ENCODE results near the gene PTPRN.
"Not testable (repeated sequence)": the region's sequence is repeated elsewhere in the genome, so short reads cannot be mapped to it uniquely, and the experiment has no call there.

The PTPRN gene

GRCh38 chr2:219269362-219270054 lies 39.7 kb downstream of the PTPRN start:
- peak; percentile 72 for DNase-seq (ENCODE audit: low spot score)

- DNase-seq (ENCODE audit: low spot score) = no peak
These were observed 40.9 kb downstream of the PTPRN start for GRCh38 chr2:219268294-219268693.

- DNase-seq (ENCODE audit: low spot score) = no peak
These were observed 42.3 kb downstream of the PTPRN start for GRCh38 chr2:219266886-219267285.

DNA sequence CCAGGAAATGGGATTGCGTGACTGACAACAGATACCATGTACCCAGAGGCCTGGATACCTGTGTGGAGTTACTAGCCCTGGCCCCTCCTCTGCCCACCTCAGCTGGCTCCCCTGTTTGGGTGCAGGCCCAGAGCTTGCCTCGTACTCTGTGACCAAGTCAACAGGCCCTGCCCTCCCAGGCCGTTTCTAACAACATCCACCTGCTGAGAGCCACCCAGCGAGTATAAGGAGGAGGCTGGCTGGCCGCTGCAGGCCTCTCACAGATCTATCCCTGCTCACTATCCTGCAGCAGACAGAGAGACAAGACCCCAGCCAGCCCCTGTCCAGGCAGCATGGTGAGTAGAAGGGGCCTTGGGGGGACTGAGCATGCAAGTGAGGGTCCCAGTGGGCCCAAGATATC lies 43.0 kb downstream of the PTPRN start:
- DNase-seq (ENCODE audit: low spot score) = no peak

- DNase-seq (ENCODE audit: low spot score) = no peak
These were observed 48.0 kb downstream of the PTPRN start for GRCh38 chr2:219261024-219261855.

GRCh38 chr2:219258942-219259341 lies 50.3 kb downstream of the PTPRN start:
- DNase-seq (ENCODE audit: low spot score) = not testable (repeated sequence)

GRCh38 chr2:219254590-219255201 lies 54.5 kb downstream of the PTPRN start:
- no peak for DNase-seq (ENCODE audit: low spot score)

- peak; percentile 87 for DNase-seq (ENCODE audit: low spot score)
These were observed 55.2 kb downstream of the PTPRN start, which contains the start of gene TUBA4A for GRCh38 chr2:219253753-219254589. Gene TUBA4A, minus strand, starts transcription at chr2:219253918. Its CDS starts 60 bp downstream, at chr2:219253858.

DNA sequence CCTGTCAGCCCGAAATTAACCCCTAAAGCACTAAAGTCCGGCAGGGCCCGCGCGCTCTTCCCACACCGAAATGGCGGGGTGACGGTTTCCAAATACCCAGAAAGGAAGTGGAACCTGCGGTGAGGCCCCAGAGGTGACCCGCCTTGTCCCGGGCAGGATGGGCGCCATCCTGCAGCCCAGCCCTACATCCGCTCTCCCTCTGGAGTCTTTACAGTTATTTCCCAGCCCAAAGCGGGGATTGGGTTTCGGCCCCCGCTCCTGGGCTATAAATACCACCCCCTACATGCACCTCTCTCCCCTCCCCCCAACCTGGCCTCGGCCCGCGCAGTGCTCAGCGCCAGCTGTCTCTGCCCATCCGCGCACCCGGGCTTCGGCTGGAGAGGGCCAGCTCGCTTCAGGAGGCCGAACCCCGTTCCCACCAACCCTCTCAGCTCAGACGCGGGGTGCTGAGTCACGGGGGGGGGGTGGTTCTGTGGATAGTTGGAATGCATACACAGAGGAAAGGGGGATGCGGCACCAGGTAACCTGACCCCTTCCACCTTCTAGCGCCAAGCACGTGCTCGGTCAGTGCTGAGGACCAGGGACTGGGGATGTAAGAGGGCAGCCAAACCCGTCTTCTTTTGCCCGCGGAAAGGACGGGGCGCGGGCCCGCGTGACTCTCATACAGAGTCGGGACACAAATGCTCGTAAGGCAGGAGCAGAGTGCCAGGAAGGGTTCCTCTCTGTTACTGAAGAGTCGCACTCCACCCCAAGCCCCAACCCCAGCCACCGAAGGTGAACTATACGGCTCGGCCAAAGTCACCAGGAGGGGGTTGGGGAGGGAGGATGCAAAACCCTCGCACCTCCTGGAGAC lies 56.1 kb downstream of the PTPRN start, which contains the start of gene TUBA4B:
Gene TUBA4B, plus strand, starts transcription at position 344 of the 853 bp plus-strand sequence. Its CDS starts 165 bp downstream, at position 509.
- DNase-seq (ENCODE audit: low spot score) = peak; percentile 15

GRCh38 chr2:219252570-219252899 lies 56.7 kb downstream of the PTPRN start:
- no peak for DNase-seq (ENCODE audit: low spot score)

GRCh38 chr2:219252084-219252483 lies 57.1 kb downstream of the PTPRN start:
- no peak for DNase-seq (ENCODE audit: low spot score)

- no peak for DNase-seq (ENCODE audit: low spot score)
These were observed 57.5 kb downstream of the PTPRN start for GRCh38 chr2:219251656-219252055.

GRCh38 chr2:219250049-219250781 lies 59.0 kb downstream of the PTPRN start:
- DNase-seq (ENCODE audit: low spot score) = no peak

DNA sequence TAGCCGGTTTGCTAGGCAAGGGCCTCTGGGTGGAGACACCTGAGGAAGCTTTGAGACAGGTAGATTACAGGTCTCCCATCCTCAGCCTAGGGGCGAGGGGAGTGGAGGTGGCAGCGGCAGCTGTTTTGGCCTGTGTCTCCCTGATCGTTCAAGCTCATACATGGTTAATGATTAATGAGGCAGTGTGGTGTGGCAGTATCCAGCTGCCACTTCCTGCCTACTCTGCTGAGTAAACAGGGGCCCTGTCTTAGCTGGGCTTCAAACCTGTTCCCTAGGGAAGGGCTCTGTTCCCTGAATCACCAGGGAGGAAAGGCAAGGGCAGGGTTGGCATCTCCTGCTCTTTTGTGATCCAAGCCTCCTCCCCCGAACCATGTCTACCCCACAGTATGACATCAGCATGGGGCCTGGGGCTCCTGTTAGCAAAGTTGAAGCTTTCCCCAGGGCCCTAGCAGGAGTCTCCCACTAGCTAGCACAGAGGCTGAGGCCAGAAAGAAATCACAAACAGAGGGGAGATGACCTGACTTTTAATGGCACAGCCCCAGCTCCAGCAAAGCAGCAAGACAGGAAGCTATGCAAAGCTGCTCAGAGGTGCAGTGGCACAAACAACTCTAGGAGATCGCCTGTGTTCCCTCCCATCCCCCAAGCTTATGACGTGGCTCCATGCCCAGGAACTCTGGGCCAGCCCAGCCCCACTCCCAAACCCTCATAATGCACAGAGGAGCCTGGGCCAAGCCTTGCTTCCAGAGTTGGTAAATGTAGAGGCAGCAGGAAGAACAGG lies 59.8 kb downstream of the PTPRN start:
- peak; percentile 89 for DNase-seq (ENCODE audit: low spot score)

DNA sequence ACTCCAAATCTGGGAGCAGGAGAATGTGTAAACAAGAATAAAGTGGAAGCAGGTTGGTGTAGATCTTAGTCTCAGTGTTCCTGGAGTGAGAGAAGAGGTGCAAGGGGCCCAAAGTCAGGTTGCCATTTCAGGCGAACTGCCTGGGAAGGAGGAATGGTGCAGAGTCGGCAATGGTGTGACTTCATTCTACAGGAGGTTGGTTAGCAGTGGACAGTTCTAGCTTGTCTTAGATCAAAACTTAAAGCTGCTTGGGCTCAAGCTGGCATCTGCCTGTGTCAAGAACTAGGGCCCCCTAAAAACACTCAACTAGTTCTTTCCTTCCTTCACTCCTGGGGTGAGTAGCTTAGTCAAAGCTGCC lies 60.4 kb downstream of the PTPRN start:
- DNase-seq (ENCODE audit: low spot score) = no peak

- no peak for DNase-seq (ENCODE audit: low spot score)
These were observed 61.2 kb downstream of the PTPRN start for GRCh38 chr2:219247678-219248642.

- DNase-seq (ENCODE audit: low spot score) = no peak
These were observed 62.6 kb downstream of the PTPRN start for GRCh38 chr2:219246559-219246958.

DNA sequence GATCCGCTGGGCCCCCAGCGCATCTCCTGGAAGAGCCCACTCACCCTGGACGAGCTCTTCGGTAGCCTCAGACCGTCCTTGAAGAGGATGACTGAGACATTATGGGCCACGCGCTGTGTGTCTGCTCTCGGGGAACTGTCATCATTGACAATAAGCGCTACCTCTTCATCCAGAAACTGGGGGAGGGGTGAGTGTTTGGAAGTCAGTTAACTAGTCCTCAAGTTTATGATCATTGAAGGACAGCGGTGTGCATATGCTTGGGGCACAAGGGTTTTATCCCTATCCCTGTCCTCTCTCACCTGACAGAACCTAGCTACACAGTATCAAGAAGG lies 63.3 kb downstream of the PTPRN start:
- DNase-seq (ENCODE audit: low spot score) = no peak
